Measurements from ENCODE around the gene PHOX2B. TPM values are rescaled to one million over a fixed set of nuclear protein-coding genes. Genes with fewer than 3 reads are reported as not detected.

The PHOX2B gene
- total RNA-seq, 2 donors from 2014 or later: 0.56 TPM; not detected in 1

DNA sequence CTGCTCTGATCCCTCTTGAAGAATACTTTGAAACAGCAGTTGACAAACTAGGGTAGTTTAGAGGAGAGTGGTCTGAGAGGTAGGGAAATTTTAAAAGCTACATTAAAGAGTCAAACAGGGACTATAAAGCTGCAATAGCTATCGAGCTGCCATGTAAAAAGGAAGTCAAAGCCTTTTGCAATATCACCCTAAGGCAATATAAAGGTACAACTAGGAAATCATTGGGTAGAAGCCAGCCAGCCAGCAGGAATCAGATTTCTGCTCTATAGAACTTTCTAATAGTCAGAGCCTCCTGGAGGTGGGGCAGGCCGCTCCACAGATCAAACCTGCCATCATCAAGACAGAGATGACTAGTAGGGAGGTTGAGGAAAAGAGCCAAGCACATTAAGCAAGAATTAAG lies 15.2 kb upstream of the PHOX2B start:
- TF ChIP-seq, protein P1, sequence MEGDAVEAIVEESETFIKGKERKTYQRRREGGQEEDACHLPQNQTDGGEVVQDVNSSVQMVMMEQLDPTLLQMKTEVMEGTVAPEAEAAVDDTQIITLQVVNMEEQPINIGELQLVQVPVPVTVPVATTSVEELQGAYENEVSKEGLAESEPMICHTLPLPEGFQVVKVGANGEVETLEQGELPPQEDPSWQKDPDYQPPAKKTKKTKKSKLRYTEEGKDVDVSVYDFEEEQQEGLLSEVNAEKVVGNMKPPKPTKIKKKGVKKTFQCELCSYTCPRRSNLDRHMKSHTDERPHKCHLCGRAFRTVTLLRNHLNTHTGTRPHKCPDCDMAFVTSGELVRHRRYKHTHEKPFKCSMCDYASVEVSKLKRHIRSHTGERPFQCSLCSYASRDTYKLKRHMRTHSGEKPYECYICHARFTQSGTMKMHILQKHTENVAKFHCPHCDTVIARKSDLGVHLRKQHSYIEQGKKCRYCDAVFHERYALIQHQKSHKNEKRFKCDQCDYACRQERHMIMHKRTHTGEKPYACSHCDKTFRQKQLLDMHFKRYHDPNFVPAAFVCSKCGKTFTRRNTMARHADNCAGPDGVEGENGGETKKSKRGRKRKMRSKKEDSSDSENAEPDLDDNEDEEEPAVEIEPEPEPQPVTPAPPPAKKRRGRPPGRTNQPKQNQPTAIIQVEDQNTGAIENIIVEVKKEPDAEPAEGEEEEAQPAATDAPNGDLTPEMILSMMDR (IDR thresholded peaks at IDR 0.05): no peak
- intact Hi-C loops (cut with DNase I): no loop called here
- Histone ChIP-seq H3K9ac (ENCODE audit: low read depth in 2 of 2, low read length in 2 of 2) (no peak overlapping the region), H3K36me3 (no peaks in the 10 kb centered on the region), H3K9me3 (no peaks in the 10 kb centered on the region), H3K27me3 (no peaks in the 10 kb centered on the region), H3K27ac (no peak overlapping the region), H3K4me3 (no peak overlapping the region), H3K4me1 (no peaks in the 10 kb centered on the region)
- no peak for DNase-seq

DNA sequence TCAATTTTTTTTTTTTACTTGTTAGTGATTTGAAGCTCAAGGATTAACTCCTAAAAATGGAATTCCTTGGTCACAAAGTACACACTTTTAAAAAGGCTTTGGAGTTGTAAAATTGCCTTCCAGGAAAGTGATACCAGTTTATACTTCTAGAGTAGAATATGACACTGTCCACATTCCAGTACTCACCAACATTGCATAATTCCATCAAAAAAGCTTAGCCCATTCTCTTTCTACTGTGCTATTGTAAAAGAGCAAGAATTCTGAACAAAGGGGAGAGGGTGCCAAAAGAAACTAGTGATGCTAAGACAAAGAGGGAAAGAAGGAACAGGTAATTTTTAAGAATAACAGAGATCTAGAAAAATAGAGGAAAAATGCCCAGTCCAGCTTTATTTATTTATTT lies 10.4 kb upstream of the PHOX2B start:
- intact Hi-C loops (cut with DNase I): no loop called here
- no peak for DNase-seq
- no peaks in the 10 kb centered on the region for H3K36me3 ChIP-seq
- no peak overlapping the region for H3K27ac ChIP-seq
- H3K9me3 ChIP-seq: no peaks in the 10 kb centered on the region
- H3K4me3 ChIP-seq: no peak overlapping the region
- TF ChIP-seq, protein P1 (IDR thresholded peaks at IDR 0.05): no peak
- no peaks in the 10 kb centered on the region for H3K4me1 ChIP-seq
- no peaks in the 10 kb centered on the region for H3K27me3 ChIP-seq
- H3K9ac ChIP-seq (ENCODE audit: low read depth in 2 of 2, low read length in 2 of 2): no peak overlapping the region

GRCh38 chr4:41757521-41758156 lies 9.1 kb upstream of the PHOX2B start:
- H3K4me3 ChIP-seq: no peak overlapping the region
- H3K9me3 ChIP-seq: no peaks in the 10 kb centered on the region
- TF ChIP-seq, protein P1 (IDR thresholded peaks at IDR 0.05): no peak
- DNase-seq: no peak
- no peaks in the 10 kb centered on the region for H3K36me3 ChIP-seq
- no peak overlapping the region for H3K27ac ChIP-seq
- H3K4me1 ChIP-seq: no peaks in the 10 kb centered on the region
- H3K27me3 ChIP-seq: peaks cover 11% of the 10 kb centered on the region
- intact Hi-C loops (cut with DNase I): no loop called here
- no peak overlapping the region for H3K9ac ChIP-seq (ENCODE audit: low read depth in 2 of 2, low read length in 2 of 2)

GRCh38 chr4:41753942-41754341 lies 5.4 kb upstream of the PHOX2B start:
- Histone ChIP-seq H3K27me3 (peaks cover 46% of the 10 kb centered on the region), H3K9ac (ENCODE audit: low read depth in 2 of 2, low read length in 2 of 2) (no peak overlapping the region), H3K36me3 (no peaks in the 10 kb centered on the region), H3K9me3 (no peaks in the 10 kb centered on the region), H3K4me1 (no peaks in the 10 kb centered on the region), H3K4me3 (no peak overlapping the region), H3K27ac (no peak overlapping the region)
- TF ChIP-seq, protein P1 (IDR thresholded peaks at IDR 0.05): no peak
- intact Hi-C loops (cut with DNase I): no loop called here
- no peak for DNase-seq

GRCh38 chr4:41752081-41752836 lies 3.7 kb upstream of the PHOX2B start:
- Histone ChIP-seq H3K27me3 (peaks cover 63% of the 10 kb centered on the region), H3K9ac (ENCODE audit: low read depth in 2 of 2, low read length in 2 of 2) (no peak overlapping the region), H3K9me3 (no peaks in the 10 kb centered on the region), H3K36me3 (no peaks in the 10 kb centered on the region), H3K27ac (no peak overlapping the region), H3K4me3 (no peak overlapping the region), H3K4me1 (no peaks in the 10 kb centered on the region)
- TF ChIP-seq, protein P1 (IDR thresholded peaks at IDR 0.05): no peak
- DNase-seq: no peak
- intact Hi-C loops (cut with DNase I): no loop called here

Measured in colonic mucosa (tissue), 4 donors.